GM12878 (cell line): ENCODE data around the gene CCDC120.

Source experiments
- CTCF ChIP-seq, 3 experiments: IDR thresholded peaks in 2 of 3; conservative IDR thresholded peaks in 1 of 3; 2 replicates each; pipeline ENCODE4 v1.5.1; 2011; ENCODE audit warnings: low read depth in 3 of 3, low read length in 3 of 3, mild to moderate bottlenecking in 3 of 3, control low read depth in 2 of 3, moderate library complexity in 2 of 3, inconsistent platforms in 1 of 3, mixed read lengths in 1 of 3; ENCODE audit not compliant: control insufficient read depth in 2 of 3, insufficient read depth in 1 of 3; ENCODE audit errors: extremely low read depth in 1 of 3
- EP300 ChIP-seq, 2 experiments: fragments of 150-350 bp in 1 of 2; IDR thresholded peaks; 2 replicates each; pipeline ENCODE4 v1.6.1; 2011 to 2012; ENCODE audit warnings: low read depth in 2 of 2, low read length in 2 of 2, borderline replicate concordance in 1 of 2, improper control_type of control experiment in 1 of 2, inconsistent platforms in 1 of 2; ENCODE audit not compliant: control insufficient read depth in 1 of 2
- JUNB ChIP-seq: IDR thresholded peaks from 2 replicates; pipeline ENCODE4 v1.6.1; 2016; ENCODE audit warnings: antibody characterized with exemption, mild to moderate bottlenecking
- POLR2A ChIP-seq: IDR thresholded peaks from 2 replicates; pipeline ENCODE4 v1.6.1; 2011; ENCODE audit warnings: low read depth, mild to moderate bottlenecking, low read length
- POLR2AphosphoS5 ChIP-seq: IDR thresholded peaks from 2 replicates; pipeline ENCODE4 v1.6.1; 2011; ENCODE audit warnings: mild to moderate bottlenecking, low read length, inconsistent platforms
- RAD21 ChIP-seq: IDR thresholded peaks from 2 replicates; pipeline ENCODE4 v1.6.1; 2011; ENCODE audit warnings: mild to moderate bottlenecking, low read depth, low read length, moderate library complexity; ENCODE audit not compliant: insufficient read depth
- YY1 ChIP-seq: IDR thresholded peaks from 2 replicates; pipeline ENCODE4 v1.6.1; 2011; ENCODE audit warnings: low read depth, mild to moderate bottlenecking, low read length
- ZNF24 ChIP-seq: fragments of 450-650 bp; IDR thresholded peaks from 2 replicates; pipeline ENCODE4 v1.6.1; 2017; ENCODE audit warnings: antibody characterized with exemption, mild to moderate bottlenecking

- TF ChIP-seq JUNB = no peak
- TF ChIP-seq YY1 = no peak
- TF ChIP-seq POLR2A = no peak
- no peak for TF ChIP-seq CTCF (IDR thresholded peaks at IDR 0.05 in 2 of 3, conservative IDR thresholded peaks at IDR 0.05 in 1 of 3; ENCODE audit: control insufficient read depth in 2 of 3, extremely low read depth in 1 of 3, insufficient read depth in 1 of 3, low read depth in 3 of 3, low read length in 3 of 3)
- no peak for TF ChIP-seq EP300 (IDR thresholded peaks at IDR 0.05; ENCODE audit: borderline replicate concordance in 1 of 2, control insufficient read depth in 1 of 2, low read depth in 2 of 2, low read length in 2 of 2)
- no peak for TF ChIP-seq RAD21
- no peak for TF ChIP-seq POLR2AphosphoS5
- no peak for TF ChIP-seq ZNF24
Measured at GRCh38 chrX:49103637-49104036, 44.8 kb downstream of the CCDC120 start.
